Fibroblast of skin of right quadriceps (primary cell): ENCODE results near the gene POP7.

Source experiments
- DNase-seq: peaks from one replicate; pipeline ENCODE4 v3.0.0-alpha.2; 2013

The POP7 gene

DNA sequence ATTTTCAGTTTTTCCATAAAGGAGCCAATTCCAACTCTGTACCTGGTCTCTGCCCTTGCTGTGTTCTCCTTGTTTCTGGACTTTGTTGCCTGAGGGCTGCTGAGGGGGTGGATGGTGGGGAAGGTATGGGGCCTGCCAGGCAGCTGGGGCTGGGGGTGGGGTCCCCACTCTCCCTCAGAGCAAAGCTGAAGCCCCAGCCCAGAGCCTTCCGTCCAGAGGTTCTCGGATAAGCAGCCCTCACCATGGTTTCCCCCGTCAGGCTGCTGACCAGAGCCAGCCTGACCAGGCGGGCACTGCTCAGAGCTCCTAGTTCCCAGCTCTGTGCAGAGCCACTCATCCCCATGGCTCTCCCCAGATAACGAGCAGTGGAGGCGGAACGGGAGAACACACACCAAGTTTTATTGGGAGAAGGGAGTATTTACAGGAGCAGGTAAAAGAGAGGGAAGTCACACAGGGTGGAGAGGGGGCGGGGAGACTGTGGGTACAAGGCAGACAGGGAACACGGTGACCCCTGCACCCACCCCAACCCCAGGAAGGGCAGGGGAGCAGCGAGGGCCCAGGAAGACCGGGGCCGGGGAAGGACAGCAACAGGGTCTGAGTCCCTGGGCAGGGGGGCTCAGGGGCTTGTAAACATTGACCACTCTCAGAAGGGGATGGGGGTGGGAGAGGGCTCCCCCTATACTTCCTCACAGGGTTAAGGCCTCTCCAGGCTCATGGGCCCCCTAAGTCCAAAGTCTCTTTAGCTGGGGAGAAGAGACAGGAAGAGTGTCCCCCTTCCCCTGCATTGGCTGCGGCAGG is 26.6 kb upstream of the POP7 start:
- no peak for DNase-seq

DNA sequence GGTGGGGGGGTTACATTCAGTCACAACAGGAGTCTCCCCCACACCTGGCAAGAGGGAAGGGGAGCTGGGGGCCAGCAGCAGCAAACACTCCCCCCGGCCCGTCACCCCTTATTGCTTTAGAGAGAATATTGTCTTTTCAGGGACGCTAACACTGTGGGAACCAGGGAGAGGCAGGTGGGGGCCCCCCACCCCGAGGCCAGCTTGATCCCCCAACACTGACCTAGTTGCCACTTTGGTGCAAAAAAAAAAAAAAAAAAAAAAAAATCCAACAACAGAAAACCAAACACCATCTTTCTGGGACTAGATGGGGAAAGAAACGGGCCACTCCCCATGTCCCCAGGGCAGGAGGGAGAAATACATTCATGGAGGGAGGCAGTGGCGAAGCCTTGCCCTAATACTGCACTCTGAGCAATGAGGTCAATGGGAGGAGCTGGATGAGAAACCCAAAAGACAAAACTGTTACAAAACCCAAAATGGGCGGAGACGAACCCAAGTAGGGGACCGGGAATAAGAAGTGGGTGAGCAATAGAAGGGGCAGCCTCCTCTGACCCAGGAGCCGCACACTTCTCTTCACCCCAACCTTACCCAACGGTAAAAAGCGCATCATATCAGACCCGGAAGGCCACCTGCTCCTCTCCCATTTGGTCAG is 25.9 kb upstream of the POP7 start:
- no peak for DNase-seq

DNA sequence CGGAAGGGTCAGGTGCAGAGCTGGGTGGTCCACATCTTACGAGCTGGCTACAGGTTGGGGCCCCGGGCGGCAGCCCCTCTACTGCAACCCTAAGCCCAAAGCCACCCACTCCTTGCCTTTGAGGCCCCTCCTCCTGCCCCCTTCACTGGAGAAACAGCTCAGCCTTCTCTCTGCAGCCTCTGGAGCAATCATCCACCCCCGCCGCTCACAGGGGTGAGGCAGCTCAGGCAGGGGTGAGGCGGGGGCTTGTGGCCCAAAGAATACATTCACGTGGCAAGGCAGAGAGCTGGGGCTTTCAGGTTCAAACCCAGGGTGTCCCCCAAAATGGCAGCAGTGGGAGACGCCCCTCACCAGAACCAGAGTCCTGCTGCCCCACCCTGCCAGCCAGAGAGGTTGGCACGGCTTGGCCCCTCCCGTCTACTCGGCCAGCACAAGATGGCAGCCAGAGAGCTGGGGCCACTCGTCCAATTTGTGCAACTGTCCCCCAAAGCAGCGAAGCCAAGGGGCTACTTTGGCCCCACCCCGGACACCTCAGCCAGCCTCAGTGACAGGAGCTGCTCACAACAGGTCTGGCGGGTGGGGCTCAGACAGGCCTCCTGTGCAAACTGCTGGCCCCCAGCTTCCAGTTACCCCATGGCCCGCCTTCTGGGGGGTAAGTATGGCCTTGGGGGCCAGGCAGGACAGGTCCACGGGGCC is 25.2 kb upstream of the POP7 start:
- DNase-seq, result no peak

DNA sequence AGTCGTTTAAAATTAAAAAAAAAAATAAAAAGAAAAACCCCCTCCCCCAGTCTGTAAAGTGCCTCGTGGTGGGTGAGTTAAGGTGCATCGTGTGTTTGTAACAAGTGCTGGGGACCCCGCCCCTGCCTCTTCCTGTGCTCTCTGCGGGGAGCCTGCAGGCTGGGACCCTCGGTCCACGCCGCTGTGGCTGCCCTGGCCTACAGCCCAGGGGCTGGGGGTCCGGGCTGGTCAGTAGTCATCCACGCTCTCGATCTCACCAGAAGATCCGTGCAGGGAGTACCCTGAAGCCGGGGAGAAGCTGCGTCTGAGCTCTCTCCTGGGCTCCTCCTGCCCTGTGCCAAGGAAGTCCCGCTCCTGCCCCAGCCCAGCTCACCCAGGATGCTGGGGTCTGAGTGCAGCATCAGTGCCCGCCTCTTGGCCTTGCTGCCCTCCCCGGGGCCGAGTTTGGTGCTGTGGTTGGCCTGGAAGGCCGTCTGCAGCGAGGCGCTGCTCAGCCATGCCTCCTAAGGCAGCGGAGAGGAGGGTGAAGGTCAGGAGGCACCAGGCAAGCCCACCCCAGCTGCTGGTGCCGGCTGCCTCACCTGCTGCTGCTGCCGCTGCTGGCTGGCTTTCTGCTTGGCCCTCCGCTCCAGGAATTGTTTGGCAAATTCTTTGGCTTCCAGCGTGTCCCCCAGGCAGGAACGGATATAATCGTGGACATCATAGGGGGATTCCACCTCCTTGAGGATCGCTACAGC is 24.3 kb upstream of the POP7 start:
- no peak for DNase-seq

DNA sequence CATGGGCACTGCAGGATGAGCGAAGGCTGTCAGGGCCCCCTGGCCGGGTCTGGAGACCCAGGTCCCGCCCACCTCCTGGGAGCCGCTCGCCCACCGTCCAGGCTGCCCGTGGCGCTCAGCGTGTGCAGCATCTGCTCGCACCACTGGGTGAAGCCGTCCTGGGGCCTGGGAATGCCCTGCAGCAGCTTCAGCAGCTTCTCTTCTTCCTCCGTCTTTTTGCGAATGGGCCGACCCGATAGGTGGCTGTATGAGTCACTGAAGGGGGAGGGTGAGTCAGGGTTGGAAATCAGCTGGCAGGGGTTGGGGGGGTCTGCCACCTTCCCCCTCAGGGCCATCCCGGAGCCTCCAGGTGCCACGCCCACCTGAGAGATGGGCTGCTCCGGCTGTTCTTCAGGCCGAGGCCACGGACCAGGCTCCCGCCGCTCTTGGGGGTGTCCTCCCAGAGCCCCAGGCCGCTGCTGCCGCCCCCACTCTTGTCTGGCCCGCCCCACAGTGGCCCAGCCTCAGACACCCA is 23.6 kb upstream of the POP7 start:
- DNase-seq, result peak; percentile 40

DNA sequence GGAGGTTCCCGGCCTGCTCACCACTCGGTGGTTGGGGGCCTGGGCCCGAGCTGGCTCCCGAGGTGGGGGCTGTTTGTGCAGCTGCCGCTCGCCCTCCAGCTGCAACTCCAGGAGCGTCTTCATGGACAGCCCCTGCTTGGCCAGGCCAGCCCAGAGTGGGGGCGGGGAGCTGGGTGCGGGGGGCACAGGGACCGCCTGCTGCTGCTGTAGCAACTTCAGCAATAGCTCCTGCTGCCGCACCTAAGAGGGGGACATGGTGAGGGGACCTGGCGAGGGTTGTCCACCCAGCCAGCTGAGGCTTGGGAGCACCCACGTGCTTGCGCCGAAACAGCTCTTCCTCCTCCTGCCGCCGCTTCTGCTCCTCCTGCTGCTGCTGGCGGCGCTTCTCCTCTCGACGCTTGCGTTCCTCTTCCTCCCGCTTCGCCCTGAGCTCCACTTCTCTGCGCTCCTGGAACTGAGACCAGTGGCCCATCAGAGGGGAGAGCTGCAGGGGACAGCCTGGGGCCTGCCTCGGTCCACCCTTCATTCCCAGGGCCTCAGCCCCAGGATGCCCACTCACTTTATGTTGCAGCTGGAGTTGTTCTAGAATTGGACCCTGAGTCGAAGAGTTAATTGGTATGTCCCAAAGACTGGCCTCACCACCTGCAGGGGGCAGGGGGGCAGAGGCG is 22.8 kb upstream of the POP7 start:
- no peak for DNase-seq

DNA sequence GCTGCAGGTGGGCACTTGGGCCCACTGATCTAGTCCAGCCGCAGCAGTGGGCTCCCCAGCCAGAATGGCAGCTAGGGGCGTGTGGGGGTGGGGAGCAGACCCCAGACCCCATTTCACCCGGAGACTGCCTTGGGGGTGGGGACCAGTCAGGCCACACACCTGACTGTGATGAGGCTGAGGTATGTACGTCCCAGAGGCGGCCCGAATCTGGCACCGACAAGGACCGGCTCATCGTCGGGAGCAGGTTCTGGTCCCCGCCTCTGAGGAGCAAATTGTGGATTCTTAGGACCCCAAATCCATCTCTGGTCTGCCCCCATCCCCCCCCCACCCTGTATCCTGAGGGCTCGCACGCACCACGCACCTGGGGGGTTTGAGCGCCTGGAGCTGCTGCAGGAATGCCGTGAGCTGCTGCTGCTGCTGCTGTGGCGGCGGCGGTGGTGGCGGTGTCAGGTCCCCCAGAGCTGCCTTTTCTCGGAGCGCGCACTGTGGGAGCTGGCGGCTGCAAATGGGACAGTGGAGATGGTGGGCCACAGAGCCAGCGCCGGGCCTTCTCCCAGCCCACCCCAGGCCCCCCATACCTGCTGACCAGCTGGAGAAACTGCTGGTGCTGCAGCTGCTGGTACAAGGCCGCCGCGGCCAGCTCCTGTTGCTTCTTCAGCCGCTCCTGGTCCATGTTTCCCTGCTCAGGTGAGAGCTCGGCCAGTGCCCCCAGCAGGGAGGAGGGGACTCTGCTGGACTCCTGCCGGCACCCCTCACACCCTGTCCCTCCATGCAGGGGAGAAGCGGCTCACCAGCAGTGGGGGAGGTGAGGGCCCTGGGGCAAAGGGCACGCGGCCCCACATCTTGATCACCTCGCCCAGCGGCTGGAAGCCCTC is 22.0 kb upstream of the POP7 start:
- DNase-seq, result no peak

DNA sequence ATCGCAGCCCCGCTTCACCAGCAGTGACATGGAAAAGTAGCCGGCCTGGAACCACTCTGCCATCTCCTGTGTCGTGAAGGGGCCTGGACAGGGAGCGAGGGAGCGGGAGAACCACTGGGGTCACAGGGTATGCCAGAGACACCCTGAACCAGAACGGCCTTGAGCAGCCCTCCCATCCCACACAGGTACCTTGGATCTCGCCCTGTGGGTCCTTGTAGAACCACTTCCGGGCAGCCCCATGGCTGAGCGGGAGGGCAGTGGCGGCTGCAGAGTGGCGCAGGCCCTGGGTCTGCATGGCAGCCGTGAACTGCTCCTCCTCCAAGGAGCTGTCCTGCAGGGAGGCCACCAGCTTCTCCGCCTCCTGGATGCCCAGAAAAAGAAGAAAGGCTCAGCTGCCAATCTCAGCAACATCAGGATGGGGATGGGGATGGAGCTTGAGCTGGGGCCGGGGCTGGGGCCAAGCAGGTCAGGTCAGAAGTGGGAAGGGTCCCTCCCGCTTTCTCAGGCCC is 21.3 kb upstream of the POP7 start:
- no peak for DNase-seq

DNA sequence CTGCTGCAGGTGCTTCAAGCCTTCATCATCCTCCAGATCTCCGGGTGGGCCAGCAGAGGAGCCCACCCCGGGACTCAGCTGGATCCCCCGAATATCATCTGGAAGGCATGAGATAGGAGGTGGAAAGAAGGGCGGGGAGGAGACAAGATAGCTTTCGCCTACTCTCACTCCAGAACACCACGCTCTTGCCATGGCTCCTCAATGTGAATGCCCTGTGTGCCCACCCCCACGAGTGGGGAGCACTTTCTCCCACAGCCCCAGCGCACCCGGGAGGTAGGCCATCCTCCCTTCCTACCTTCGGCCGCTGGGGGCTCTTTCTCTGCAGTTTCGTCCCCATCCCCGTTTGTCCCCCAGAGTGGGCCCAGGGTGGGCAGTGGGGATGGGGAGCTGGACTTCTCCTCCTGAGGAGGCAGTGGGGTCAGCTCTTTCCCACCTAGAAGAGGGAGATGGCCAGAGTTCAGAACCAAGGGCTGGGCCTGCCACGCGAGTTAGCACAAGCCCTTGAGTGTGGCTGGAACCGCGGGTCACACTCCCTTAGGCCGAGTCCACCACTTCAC is 20.8 kb upstream of the POP7 start:
- DNase-seq, result no peak

DNA sequence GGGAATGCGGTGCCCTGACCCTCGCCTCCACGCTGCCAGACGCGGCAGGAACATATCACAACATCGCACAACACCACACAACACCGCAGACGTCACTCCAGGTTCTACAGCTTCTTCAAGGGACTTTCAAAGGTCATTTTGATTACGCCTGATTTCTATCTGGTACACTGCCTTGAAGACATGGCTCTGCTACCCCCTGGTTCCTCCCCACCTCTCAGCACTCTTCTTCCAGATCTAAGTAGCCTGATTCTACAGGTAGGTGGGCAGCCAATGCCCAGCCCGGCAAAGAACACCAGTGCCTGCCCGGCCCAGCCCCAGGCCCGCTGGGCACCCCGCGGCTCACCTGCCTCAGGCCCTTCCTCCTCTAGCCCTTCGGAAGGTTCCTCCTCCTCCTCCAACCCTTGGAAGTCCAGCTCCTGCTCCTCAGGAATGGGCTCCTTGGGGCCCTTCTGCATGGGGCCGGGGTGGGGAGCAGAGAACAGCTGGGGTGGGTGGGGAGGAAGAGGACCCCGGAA is 20.2 kb upstream of the POP7 start:
- DNase-seq, result no peak

DNA sequence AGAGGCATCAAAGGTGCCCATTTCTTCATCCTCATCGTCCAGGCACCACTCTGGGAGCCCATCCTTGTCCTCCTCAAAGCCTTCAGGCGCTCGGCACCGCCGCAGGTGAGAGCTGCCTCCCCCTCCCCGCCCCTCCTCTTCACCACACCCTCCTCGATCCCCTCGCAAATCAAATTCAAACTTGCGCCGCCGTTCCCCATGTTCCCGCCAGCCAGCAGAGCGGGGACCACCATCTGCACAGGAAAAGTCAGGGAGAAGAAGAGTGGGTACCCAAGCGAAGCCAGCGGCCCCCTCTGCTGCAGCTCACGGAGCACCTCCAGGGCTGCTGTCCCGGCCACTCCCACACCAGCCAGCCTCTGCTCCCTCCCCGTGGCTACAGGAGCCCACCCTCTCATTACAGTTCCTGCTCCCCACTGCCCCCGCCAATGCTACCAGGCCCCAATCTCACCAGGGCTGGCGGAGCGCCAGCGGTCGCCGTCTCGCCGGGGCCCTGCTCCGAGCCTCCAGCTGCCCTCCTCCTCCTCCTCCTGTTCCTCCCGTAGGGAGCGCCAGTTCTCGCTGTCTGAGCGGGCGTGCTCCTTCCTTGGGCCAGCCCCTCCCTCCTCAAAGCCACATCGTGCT is 19.6 kb upstream of the POP7 start:
- DNase-seq, result no peak

DNA sequence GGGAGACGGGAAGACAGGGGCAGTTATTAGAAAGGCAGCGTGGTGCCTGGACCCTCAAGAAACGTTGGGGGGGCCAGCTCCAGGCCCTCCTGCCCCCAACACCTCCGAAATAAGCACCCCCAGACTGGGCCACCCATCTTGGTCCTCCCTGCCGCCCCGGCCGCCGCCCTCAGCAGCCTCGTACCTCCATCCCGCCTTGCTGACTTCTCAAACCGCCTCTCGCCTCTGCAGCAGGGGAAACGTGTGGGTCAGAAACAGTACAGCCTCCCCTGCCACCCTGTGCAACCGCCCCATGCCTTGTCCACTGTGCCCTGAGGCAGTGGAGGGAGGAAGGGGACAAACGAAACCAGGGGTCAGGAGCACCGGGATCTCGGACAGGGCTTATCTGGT is 19.1 kb upstream of the POP7 start:
- DNase-seq, result no peak

DNA sequence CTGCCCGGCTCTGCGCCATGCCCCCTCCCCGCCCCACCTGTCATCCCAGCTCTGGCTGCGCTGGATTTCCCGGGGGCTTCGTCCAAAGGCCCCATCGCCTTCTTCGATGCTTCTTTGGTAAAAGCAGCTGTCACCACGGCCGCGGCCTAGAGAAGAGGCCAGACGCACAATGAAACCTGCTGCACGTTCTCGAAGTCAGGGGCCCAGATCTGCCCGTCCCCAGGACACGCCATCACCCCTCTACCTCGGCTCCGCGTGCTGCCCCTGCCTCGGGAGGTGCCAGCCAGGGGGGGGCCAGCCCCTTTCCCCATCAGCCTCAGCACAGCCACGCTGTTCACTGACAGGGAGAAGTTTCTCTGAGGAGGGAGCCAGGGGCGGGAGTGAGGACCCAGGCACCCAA is 18.7 kb upstream of the POP7 start:
- no peak for DNase-seq

DNA sequence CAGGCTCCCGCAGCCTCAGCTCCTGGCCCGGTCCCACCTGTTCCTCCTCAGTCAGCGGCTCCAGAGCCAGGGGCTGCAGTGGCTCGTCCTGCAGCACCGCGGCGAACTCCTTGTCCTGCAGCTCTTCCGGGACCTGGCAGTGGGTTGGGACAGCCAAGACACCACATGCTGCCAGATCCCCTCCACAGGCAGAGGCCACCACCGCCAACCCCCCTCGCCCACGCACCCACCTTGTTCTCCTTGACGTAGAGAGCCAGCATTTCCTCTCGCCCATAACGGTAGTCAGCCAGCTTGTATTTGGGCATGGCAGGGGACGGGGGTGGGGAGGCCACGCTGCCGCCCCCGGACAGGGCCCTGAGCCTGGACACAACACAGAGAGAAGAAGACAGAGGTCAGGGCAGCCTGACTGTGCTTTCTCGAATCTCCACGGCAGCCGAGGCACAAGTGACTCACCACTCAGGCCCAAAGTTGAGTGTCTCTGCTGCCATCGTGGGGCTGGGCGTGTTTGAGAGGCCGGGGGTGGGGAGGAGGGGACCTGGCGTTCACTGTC is 18.1 kb upstream of the POP7 start:
- DNase-seq, result no peak

DNA sequence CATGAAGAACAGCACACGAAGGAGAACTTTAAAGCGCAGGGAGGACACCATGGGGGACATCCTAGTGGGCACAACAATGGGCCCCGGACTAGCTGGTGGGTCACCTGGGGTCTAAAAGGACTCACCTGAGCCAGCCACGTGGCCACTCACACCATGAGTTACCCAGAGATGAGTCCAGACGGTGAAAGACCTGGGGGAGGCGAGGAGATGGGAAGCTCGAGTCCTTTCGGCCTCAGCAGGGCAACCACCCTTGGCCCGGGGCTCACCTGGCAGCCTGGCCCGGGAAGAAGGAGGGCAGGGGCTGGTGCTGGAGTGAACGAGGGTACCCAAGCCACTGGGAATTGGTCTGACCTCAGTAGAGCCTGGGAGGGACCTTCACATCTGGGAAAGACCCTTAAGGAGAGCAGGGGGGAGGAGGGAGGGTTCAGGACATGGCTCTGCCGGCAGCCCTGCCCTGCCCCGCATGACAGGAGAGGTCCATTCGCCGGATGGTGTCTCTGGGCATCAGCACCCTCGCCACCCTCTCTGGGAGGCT is 17.5 kb upstream of the POP7 start:
- no peak for DNase-seq

DNA sequence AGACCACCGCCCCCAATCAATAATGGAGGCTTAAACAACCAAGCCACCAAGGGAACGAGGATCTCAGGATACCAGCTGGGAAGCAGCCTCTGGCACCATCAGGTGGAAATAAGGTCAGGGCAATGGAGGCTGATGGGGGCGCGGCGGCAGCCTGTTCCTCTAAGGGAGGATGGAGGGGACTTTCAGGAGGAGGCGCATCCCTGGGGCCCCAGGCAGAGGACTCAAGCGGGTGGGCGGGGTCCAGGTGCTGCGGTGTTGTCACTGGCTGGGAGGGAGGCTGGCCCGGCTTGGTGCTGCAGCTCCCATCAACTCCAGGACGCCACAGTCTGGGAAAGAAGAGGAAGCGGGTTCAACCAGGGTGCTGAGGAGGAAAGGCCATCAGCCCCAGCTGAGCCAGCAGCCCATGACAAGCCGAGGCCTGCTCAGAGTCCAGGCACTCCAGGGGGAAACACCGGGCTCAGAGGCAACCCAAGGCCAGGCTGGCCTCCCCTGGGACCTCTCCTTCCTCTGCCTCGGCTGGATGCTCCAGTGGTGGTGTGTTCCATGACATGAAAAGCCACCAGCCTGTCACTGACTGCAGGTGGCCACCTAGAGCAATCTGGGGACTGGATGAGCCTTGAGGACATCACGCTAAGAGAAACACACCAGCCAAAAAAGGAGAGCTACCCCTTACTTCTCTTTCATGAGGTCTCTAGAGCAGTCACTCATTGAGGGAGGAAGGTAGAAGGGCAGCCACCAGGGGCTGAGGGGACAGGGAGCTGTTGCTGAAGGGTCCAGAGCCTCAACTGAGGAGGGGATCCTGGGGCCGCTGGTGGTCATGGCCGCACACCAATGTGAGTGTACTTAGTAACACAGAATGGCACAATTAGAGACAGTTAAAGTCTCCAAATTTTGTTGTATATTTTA is 16.4 kb upstream of the POP7 start:
- no peak for DNase-seq

DNA sequence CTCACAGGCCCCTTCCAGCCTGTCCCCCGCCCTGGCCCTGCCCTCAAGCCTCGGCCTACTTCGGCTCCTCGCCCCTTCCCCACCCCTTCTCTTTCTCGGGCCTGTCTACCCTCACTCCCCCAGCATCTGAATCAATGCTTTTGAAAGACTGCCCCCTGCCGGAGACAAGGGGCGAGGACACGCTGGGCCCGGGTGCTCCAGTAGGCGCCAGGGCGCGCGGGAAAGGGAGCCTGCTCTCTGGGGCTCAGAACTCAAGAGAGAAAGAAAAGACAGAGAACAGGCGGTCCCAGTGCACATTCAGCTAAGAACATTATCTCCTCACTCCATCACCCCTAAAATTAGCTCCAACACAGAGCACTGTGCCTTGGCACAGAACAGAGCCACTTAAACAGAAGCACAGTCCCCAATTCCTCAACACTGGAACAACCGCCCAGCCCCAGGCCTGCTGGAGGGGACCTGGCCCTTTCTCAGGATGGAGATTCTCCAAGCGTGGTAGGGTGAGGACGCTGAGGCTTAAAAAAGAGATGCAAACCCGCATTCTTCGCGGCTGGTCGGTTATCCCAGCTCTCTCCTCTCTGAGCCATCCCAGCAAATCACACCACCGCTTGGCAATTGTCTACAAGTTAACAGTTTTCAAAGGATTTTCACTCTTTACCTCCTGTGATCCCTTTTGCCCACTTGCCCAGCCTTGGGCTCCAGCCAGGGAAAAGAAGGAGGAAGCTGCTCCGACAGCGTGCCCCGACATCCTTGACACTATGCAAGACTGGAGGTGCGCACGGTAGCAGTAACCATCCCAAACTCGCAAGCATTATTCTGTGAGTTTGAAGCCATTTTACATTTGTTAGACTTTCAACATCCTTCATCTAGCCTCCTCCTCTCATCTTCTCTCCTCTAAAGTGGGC is 14.0 kb upstream of the POP7 start:
- DNase-seq, result peak; percentile 66

DNA sequence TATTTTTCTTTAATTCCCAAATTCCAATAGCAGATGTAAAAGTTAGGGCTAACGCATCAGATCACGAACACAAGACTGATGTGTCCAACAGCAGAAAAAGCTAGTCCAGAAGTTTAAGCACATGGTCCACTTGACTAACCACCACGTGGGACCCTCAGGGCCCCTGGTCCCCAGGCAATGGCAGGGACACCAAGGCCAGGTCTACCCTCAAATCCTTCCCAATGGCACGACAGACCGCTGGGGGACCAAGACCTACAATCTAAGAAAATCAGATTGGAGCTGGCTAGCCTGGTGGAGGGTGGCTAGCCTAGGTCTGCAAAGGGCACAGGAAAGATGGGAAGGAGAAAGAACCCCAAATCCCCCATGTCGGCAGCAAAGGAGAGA is 13.4 kb upstream of the POP7 start:
- DNase-seq, result no peak
